GM19468 (cell line): Measurements from ENCODE around the gene RAPGEF4.

Experiments used
- ATAC-seq: cut with Tn5 transposase; IDR thresholded peaks from one replicate; pipeline ENCODE4 v1.9.1; 2021; ENCODE audit warnings: mild to moderate bottlenecking, moderate library complexity, moderate number of reproducible peaks; ENCODE audit not compliant: unreplicated experiment; ENCODE audit errors: extremely low read depth

RAPGEF4 gene

DNA sequence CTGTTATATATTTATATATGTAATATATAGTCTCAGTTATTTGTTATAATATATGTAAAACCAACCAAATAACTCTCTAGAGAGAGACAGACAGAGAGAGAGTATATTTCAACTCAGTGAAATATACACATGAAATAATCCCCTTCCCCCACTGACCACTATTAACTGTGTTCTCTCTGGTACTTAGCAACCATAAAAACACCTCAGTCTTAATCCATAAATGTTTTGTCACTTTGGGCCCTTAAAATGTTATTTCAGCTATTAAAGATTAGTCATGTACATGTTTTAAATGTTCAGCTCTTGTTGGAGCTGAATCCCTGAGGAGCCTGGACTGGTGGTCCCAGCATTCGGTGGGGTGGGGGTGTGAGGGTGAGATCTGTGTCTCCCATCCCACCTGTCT is 217.8 kb downstream of the RAPGEF4 start:
- no peak for ATAC-seq

- no peak for ATAC-seq
Measured at GRCh38 chr2:172953970-172954852, 218.6 kb downstream of the RAPGEF4 start.

DNA sequence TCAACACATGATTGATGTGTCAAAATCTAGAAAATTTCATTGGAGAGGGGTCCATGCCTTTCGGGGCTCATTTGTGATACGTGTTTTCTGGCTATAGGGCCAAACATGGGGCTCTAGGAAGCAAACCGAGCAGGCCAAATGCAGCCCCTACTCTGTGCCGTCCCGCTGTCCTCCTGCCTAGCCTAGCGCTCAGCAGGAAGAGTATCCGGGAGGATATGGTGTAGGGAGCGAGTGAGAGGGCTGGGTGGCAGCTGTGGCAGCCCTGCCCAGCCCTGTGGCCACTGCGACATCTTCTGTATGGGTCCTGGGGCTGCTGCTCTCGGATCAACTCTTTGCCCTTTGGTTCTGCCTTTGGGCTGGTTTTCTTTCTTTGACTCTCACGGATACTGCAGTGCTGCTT is 219.9 kb downstream of the RAPGEF4 start:
- ATAC-seq: no peak

DNA sequence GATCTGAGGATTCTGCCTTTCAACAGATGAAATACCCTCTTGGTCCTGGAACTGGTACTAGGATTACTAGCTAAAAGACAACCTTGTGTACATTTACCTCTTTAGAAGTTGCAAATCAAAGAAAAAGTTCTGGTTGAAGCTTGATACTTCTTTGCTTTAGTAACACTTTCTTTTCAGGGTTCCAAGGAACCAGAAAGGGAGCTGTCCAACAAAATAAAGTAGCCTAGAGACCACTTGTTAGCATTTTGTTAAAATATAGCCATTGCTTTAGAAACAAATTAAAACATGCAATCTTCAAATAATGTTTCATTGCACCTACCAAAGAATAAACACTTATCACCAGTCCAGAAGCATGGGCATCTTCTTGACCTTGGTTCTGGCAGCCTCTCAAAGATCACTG is 222.1 kb downstream of the RAPGEF4 start:
- ATAC-seq: no peak

DNA sequence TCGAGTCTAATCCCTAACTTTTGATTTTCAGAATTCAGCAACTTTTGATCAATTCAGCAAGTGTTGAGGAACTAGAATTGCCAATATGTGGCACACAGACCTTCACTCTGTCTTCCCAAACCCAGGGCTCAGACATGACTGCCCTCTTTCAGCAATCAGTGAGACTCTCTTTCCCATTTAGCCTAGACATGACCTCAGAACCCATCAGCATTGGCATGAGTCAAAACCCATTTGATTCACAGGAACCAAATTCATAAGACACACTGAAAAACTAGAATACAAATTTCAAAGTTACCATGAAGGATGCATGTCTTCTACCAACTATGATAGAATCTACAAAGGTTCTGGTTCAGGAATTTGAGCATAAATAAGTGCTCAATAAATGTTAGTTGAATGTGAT is 226.4 kb downstream of the RAPGEF4 start:
- no peak for ATAC-seq

GRCh38 chr2:172962824-172963223 is 227.2 kb downstream of the RAPGEF4 start:
- ATAC-seq: no peak

- ATAC-seq: no peak
Measured at GRCh38 chr2:172964511-172965139, 229.0 kb downstream of the RAPGEF4 start.

- no peak for ATAC-seq
Measured at GRCh38 chr2:172965433-172966212, 230.0 kb downstream of the RAPGEF4 start.

DNA sequence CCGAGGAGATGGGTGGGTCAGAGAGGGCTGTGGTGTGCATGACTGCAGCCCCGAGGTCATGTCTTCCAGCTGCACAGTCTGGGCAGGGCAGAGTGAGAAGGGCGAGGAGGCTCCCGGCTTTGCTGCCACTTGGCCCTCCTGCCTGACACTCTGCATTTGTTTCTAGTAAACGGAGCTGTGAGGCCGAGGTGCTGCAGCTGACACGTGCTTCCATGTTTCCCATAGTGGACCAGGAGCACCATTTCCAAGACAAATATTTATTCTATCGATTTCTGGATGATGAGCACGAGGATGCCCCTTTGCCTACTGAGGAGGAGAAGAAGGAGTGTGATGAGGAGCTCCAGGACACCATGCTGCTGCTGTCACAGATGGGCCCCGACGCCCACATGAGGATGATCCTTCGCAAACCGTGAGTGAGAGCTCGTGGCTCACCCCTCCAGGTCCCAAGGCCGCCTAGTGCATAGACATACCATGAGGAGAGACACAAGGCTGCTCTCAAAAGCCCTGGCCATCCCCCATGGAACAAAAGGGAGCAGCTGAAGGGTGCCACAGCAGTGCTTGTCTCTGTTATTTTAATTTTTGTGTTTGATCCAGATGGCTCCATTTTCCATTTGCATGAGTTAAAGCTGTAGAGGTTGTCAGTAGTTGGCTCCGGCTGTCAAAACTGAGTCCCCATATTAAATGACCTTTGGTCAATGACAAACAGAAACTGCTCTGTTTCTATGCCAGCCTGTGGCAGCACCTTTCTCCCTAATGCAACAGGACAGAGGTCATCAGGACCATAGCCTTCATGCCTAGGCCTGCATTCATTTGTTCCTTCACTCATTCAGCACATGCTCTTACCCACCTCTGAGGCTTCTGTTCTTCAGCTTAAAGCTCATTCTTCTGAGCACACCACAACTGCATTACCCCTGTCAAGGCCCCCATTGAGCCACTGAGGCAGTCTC is 231.7 kb downstream of the RAPGEF4 start:
- no peak for ATAC-seq

GRCh38 chr2:172968061-172968469 is 232.4 kb downstream of the RAPGEF4 start:
- no peak for ATAC-seq

GRCh38 chr2:172969166-172969565 is 233.5 kb downstream of the RAPGEF4 start:
- no peak for ATAC-seq

GRCh38 chr2:172969609-172970008 is 234.0 kb downstream of the RAPGEF4 start:
- no peak for ATAC-seq

DNA sequence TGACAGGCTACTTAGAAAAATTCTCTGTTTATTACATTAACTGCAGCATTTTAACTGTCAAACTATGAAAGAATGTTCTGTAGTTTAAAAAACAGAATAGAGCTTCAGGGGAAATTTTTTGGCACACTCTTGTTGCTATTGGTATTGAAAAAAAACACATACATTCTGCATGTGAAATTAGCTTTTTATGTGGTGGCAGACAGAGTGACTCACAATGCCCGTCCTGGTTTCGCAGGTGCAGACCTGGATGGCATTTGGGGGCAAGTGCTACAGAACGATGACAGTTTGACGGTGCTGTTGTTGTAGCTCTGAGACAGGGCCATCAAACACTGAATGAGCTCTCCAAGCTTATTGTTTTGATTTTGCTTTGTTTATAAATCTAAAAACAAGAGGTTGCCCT is 235.0 kb downstream of the RAPGEF4 start:
- ATAC-seq: no peak

DNA sequence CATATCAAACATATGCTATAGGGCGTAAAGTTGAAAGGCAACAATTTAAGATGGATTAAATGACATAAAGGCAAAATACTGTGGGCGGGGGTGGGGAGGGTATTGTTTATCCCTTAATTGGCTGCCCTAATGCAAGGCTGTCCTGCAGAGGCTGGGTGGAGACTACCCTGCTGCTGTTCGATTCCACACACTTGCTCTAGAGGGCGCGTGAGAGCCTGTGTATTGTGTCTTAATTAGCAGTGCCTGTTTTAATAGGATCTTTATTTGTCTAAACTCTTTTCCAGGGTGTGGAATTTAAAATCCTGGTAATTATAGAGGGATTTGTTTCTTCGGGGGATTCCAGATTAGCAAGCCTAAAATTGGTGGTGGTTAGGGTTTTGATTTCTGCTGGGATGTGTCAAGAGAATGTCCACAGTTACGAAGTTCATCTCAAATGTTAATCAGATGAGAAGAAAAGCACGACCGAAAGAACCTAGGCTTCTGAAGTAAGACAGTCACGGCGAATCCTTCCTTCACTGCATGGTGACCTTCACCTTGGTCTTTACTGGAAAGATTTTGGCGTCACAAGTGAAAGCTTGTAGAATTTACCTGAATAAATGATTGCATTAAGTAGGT is 236.5 kb downstream of the RAPGEF4 start:
- no peak for ATAC-seq

- no peak for ATAC-seq
Measured at GRCh38 chr2:172974762-172975161, 239.1 kb downstream of the RAPGEF4 start.

DNA sequence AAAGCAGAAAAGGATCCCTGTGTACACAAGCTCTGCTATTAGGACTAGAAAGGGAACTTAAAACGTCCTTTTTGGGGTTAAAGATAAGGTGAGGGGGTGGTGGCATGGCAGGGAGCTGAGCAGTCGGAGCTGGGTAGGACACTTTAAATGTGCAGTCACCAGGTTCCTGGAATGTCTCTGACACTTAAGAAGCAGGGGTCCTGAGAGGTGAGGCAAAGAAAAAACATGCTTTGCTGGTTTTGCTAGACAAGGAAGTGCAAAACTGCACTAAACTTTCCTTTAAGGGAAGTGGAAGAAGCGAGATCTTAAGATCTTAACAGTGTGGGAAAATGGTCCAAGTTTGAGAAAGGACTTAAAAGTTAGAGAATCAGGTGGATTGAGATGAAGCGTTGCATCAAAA is 240.5 kb downstream of the RAPGEF4 start:
- ATAC-seq: no peak

GRCh38 chr2:172976816-172977215 is 241.2 kb downstream of the RAPGEF4 start:
- no peak for ATAC-seq

- ATAC-seq: no peak
Measured at GRCh38 chr2:172977270-172978062, 241.8 kb downstream of the RAPGEF4 start.

DNA sequence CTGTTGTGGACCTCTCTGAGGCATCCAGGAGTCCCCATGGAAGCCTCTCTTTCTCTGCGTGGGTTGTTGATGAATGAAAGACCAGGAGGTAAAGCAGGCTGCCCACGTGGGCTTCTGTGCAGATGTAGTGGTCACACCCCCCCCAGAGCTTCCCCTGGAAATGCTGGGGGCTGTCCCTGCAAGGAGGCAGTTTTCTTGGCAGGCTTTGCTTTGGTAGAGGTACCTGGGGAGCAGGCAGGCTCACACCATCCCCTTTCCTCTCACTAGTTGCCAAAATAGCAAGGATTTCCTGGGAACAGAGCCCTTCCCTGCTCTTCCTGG is 242.4 kb downstream of the RAPGEF4 start:
- ATAC-seq: no peak
